ENCODE measurements around the gene C1QB. TPM values are rescaled to one million over a fixed set of nuclear protein-coding genes. Genes with fewer than 3 reads are reported as not detected.
"Not testable (repeated sequence)": the region's sequence is repeated elsewhere in the genome, so short reads cannot be mapped to it uniquely, and the experiment has no call there.

C1QB gene
- total RNA-seq, 1 experiment from 2014 or later = not detected

DNA sequence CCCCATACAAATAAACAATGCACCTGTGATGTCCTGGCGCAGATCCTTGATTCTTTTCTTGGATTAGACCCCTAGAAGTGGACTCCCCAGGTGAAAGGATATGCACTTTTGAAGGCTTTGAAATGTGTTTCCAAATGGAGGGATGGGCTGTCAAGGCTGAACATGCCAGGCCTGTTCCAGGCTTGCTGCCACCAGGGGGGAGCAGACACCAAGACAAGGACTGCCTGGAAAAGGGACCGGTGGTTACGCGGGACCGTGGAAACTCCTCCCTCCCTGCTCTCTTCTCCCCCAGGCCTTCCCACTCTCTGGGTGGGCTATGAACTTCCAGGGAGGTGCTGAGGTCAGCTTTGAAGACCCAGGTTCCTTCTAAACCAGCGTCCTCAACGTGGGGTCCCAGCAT, 12.7 kb downstream of the C1QB start:
- no peak for DNase-seq (ENCODE audit: low spot score)

DNA sequence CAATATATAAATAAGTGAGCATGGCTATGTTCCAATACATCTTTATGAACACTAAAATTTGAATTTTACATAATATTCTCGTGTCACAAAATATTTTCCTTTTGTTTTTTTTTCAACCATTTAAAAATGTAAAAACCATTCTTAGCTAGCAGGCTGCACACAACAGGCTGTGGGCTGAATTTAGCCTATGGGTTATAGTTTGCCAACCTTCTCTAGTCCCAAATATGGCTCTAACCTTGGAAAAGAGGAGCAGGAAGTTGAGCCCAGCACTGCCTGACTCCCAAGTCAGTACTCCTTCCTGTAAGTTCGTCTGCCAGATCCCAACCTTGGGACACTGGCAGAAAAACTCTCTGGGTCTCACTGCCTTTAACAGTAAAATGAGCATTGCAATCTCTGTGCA, 13.4 kb downstream of the C1QB start:
- DNase-seq (ENCODE audit: low spot score) = no peak

DNA sequence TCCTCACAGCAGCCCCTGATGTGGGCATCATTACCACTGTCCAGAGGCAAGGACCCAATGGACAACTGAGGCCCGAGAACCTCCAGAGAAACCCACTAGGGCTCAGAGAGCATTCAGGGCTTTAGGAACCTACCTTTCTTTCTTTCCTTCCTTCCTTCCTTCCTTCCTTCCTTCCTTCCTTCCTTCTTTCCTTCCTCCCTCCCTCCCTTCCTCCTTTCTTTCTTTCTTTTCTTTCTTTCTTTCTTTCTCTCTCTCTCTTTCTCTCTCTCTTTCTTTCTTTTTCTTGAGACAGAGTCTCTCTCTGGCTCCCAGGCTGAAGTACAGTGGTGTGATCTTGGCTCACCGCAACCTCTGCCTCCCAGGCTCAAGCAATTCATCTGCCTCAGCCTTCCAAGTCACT, 15.8 kb downstream of the C1QB start:
- DNase-seq (ENCODE audit: low spot score) = not testable (repeated sequence)

DNA sequence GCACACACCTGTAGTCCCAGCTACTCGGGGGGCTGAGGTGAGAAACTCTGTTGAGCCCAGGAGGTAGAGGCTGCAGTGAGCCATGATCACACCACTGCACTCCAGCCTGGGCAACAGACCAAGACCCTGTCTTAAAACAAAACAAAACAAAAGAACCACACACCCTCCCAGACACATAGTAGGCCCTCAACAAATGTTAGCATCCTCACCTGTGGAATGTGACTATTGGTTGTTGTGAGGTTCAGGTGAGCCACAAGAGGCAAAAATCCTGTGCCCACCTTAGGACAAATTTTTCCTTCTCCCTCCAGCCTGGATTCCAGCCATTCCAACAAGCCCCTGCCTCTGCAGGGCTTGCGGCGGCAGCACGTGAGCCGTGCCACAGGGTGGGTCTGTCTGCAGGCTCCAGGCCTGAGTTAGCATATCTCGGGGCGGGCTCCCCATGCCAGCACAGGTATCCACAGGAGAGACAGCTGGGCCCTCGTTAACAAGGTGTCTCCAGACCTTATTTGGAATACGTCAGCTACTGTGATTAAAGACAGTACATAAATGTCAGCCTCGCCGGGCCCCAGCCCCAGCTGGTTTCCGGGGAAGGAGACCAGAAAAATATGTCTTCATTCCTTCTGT, 17.4 kb downstream of the C1QB start:
- no peak for DNase-seq (ENCODE audit: low spot score)

DNA sequence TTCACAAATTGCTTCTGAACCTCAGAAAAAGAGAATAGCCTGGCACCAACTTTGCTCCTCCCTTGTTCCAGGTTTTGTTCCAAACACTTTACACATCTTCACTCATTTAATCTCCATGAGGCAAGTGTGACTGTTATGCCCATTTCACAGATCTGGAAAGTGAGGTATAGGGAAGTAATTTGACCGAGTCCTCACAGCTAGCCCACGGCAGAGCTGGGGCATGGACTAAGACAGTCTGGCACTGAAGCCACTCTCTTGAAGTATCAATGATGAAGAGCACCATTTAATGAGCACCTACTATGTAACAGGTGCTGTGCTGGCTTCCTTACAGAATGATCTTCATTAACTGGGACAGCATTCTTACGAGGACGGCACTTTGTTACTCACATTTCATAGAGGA, 19.0 kb downstream of the C1QB start:
- DNase-seq (ENCODE audit: low spot score) = no peak

DNA sequence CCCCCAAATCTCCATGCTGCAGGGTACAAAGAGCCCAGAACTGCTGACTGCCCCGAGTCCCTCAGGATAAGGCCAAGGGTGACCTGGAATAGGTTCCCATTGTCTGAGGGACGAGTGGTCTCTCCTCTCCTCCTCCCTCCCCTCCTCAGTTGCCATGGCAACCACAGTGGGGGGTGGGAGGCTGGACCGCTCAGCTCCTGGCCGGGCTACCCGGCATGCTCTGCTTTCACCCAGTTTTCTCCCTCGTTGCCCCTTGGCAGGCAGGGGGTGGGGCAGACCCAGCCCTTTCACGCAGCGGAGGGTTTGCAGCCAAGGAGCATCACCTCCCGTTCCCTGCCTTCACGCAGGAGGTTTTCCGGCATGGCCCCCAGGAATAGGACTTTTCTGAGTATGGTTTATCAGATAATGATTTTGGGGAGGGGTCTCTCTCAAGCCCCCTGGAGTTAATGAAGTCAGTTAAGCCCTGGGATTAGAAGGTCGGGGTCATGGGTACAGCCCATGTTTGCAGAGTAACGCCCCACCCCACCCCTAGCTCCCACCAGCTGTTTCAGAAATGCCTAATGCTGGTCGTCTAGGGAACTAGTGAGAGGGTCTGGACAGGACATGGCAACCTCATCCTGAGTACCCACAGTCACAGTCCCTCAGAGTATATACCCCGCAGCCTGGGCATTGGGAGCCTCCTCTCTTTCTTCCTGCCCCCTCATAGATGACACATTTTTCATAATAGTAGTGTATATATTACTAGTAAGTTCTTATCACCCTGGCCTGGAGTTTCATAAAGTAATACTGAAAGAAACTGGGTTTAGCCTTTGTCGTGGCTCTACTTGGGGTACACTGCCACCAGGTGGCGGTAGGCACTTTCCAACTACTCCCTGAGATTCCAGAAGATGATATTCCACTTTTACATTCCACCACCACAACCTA, 20.7 kb downstream of the C1QB start:
- DNase-seq (ENCODE audit: low spot score) = peak; percentile 48

DNA sequence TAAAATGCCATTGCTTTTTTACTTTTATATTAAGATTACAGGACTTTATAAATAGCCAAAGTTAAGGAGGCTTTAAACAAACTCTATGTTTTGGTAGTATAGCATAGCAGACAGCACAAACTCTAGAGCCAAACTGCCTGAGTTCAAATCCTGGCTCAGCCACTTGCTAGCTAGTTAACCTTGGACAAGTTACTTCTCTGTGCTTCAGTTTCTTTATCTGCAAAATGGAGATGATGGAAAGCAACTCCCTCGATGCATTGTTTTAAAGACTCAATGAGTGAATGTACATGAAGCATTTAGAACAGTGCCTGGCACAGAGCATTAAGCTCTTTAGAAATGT, 21.3 kb downstream of the C1QB start:
- no peak for DNase-seq (ENCODE audit: low spot score)

DNA sequence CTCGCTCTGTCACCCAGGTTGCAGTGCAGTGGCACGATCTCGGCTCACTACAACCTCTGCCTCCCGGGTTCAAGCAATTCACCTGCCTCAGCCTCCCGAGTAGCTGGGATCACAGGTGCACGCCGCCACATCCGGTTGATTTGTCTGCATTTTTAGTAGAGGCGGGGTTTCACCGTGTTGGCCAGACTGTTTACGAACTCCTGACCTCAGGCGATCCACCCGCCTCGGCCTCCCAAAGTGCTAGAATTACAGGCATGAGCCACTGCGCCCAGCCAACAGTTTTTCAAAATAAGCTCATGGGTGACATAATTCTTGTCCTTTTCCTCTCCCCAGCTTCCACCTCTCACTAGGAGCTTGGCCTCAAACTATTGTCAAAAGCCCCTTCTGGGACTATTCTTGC, 23.1 kb downstream of the C1QB start:
- not testable (repeated sequence) for DNase-seq (ENCODE audit: low spot score)

DNA sequence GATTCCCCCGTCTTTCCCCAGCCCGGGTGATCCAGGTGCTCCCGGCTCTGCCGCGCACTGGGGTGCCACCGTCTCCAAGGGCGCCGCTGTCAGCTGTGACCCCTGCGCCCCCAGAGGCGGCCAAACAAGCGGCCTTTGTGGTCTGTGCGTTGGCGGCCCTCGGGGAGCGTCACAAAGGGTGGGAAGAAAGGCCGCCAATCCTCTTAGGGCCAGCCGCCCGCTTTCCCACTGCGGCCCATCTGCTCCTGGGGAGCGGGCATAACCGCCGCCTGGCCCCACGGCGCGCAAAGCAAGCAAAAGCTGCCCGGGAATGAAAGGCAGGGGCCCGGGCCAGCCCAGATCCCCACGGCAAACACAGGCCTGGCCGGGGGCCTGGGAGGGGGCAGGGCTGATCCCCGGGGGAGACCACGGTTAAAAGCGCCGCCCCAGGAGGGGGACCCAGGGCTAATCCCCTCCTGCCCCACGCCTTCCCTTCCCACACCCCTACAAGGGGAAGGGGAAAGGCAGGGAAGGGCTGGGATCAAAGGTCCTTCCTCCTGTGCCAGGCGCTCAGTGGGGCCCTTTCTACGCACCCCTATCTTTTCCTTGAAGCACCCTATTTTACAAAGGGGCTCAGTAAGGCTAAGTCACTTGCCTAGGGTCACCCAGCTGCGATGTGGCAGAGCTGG, 24.0 kb downstream of the C1QB start:
- no peak for DNase-seq (ENCODE audit: low spot score)

DNA sequence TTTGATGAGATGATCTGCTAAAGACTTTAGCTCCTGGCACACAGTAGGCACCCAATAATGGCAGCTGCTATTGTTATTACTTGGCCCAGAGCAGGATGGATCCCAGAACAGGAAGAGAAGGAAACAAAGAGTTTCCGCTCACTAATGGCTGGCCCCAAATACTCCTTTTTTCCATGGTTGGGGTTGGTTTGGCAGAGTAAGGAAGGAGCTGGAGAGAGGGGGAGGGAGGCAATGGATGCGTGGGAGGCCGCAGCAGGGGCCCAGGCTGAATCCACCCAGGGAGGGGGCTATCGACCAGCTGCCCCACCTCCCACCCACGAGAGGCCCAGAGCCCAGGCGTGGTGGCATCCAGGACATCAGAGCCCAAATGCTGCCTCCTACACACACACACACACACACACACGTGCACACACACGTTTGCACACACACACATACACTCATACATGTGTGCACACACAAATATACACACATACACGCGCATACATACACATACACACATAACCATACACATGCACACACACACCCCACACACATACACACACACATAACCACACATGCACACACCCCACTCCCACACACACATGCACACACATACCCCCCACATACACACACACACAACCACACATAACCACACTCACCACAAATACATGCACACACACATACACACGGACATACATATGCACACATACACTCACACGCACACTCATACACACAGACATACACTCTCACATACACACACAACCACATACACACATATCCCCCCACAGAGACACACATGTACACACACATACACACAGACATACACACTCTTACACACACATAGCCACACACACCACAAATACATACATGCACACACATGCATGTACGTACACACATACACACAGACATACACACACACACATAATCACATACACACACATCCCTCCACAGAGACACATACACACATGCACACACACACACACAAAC, 25.2 kb downstream of the C1QB start:
- no peak for DNase-seq (ENCODE audit: low spot score)

DNA sequence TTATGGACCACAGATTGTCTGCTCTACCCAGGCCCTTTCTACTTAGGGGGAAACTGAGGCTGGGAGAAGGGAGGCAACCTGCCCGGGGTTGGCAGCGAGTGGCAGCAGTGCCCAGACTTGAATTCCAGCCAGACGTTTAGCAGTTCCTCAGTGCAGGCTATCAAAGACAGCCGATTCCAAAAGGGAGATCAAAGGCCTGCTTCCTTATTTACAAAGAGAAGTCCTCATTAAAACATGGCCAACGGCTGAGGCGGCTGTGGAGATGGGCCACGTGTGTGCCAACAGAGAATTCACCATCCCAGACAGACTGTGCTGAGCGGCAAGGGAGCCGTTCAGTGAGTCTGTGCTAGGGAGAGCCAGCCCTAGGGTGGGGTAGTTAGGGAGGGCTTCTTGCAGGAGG, 27.7 kb downstream of the C1QB start:
- DNase-seq (ENCODE audit: low spot score) = no peak

DNA sequence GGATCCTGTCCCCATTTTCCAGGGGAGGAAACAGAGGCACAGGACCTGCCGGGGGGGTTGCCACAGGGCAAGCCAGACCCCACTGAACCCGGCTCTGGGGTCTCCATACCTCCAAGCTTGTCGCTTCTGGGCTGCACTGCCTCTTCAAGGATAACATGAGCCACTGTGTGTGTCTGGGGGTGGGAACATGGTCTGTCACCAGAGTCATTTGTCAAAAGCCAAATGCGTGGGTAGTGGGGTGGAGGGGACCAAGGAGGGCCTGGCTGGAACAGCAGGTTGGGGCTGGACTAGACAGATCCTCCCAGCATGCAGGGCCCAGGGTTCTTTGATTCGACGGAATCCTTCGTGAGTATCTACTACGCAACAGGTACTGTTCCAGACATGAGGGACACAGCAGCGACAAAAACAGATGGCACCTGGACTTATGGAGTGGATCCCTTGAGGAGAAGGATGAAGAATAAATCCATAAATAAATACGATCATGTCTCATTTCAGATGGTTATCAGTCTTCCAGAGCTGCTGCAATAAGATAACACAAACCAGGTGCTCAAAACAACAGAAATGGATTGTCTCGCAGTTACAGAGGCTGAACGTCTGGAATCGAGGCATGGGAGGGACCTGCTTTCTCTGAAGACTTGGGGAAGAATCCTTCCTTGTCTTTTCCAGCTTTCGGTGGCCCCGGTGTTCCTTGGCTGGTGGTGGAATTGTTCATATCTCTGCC, 28.7 kb downstream of the C1QB start:
- DNase-seq (ENCODE audit: low spot score) = no peak

DNA sequence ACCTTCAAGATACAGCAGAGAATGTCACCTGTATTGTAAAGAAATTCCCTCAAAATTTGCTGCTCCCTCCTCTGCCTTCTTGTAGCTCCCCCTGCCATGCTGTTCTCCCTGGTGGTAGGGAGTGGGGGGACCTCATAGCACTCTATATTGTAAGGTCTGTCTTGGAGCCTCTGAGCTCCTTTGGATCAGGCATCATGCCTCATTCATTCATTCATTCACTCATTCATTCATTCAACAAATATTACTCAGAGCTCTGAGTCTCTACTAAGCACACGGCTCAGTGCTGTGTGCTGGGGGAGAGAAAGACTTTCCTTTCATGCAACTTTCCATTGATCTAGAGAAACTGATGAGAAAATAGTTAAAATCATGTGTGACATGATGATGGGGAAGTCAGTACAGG, 30.5 kb downstream of the C1QB start:
- no peak for DNase-seq (ENCODE audit: low spot score)

DNA sequence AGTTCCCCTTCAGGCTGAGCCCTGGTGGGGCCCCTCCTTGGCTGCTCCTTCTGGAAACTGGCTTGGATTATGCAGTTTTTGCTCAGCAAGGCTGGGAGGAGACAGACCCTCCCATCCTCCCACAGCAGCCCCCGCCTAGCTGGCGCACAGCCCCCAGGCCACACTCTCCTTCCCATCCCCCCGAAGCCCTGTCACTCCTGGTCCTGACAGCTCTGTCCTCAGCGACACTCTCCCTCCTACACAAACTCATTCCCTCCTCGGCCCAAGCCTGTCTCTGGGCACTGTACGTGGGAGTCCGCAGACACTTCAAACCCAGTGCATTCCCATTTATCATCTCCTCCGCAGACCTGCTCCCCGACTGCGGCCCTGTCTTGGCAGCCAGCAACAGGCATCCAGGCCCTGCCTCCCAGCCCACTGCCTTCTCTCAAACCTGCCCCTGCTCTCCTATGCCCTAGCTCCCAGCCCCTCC, 32.6 kb downstream of the C1QB start:
- no peak for DNase-seq (ENCODE audit: low spot score)

DNA sequence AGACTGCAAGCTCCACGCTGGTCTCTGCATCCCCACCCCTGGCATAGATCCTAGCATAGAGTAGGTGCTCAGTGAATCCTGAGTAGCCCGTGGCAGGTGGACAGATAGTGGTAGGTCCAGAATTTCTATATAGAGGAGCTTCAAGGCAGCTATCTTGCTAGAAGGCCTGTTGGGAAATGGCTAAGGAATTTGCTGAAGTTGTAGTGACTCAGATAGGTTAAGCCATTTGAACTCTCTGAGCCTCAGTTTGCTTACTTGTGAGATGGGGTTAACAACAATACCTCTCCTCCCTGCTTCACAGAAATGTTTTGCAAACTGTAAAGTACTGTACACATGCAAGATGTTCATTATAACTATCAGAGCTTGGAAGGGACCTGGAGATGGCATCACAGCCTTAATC, 34.2 kb downstream of the C1QB start:
- no peak for DNase-seq (ENCODE audit: low spot score)

DNA sequence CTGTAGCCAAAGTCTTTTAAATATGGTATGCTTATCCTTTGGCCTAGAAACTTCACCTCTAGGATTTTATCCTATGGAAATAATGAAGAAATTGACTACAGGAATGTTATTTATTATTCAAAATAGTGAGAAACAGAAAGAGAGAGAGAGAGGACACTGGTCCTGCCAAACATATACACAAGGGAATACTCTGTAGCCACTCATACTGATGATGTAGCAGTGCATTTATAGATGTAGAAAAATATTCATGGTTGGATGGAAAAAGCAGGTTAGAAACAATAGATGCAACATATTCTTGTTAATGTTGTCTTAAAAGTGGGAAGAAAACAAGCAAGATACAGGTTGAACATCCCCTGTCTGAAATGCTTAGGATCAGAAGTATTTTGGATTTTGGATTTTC, 35.4 kb downstream of the C1QB start:
- no peak for DNase-seq (ENCODE audit: low spot score)

DNA sequence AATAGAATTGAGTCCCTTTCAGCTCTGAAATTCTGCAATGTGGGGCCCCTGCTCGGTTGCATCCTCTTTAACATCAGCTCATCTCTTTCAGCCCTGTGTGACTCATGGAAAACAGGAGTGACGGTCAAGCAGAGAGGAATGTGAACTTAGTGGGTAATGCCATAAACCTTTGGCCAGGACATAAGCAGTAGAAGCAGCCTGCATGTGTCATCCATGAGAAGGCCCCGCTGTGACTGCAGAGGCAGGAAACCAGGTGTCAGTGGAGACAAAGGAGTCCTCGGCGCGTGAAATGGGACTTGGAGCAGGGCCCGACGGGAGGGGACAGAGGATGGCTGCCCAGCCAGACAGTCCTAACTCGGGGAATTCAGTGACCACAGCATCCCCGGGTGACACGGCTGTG, 36.5 kb downstream of the C1QB start:
- DNase-seq (ENCODE audit: low spot score) = peak; percentile 87

DNA sequence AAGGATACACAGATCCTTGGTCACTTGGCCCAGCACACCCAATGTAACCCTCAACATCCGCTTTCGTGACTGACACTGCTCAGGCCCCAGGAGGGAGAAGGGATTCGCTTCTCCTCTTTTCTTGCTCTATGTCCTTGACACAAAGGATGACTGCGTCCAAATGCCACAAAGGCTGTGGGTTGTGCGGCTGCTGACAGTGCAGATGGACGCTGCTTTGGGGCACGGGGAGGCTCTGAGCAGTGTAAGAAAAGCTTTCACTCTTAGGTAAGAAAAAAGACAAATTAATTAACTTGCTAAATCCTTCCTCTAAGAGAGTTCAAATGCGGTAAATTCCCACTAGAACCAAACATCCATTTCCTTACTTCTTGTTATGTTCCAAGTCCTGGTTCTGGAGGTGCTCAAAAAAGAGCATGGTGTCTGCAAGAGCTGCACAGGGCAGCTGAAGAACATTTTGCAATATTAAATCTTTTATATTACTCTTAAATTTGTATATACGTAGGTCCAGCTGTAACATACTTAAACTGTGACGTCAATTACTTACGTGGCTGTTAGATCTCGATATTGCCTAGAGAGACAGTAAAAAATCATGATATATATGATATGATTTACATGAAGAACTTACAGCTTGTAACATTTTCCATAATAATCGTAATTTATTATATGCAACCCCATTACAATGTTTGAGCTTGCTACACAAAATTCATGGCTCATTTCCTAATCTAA, 38.2 kb downstream of the C1QB start:
- no peak for DNase-seq (ENCODE audit: low spot score)

DNA sequence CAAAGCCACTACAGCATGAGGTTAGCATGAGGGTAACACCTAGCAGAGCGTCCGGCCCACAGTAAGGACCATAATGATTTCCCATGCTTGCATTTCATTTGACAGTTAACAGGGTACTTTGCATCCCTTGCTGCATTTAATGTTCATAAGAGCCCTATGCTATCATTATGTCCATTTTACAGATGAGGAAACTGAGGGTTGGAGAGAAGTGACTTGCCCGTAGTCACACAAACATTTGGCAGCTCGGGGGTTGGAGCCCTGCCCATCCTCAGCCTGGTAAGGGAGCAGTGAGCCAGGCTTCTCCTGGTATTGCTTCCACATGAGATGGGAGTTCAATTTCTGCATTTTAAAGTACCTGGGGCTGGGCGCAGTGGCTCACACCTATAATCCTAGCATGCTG, 41.1 kb downstream of the C1QB start:
- no peak for DNase-seq (ENCODE audit: low spot score)

DNA sequence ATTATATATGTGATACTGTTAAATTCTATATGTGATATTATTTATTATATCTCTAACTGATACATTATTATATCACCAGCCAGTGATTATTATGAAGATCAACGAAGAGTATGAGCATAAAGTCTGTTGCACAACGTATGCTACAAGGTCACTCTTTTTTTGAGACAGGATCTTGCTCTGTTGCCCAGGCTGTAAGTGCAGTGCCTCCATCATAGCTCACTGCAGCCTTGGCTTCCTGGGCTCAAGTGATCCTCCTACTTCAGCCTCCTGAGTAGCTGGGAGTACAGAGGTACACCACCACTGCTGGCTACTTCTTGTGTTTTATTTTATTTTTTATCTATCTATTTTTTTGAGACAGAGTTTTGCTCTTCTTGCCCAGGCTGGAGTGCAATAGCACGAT, 43.6 kb downstream of the C1QB start:
- DNase-seq (ENCODE audit: low spot score) = no peak
